Right lobe of liver (tissue), 4 donors: ENCODE measurements around the gene ADAMTS2.

Source experiments
- POLR2A ChIP-seq: fragments of 450-650 bp; IDR thresholded peaks from one replicate; pipeline ENCODE4 v1.6.1; 2017; ENCODE audit warnings: antibody characterized with exemption, mild to moderate bottlenecking
- TF ChIP-seq, protein P1 (sequence below), 4 donors: fragments of 200-600 bp in 3 of 4; fragments of 450-650 bp in 1 of 4; IDR thresholded peaks; one replicate each; pipeline versions ENCODE4 v1.5.1 to v1.8.0; 2016 to 2022; ENCODE audit warnings: antibody characterized with exemption in 4 of 4, mild to moderate bottlenecking in 2 of 4
- donor health status: DM: no; HTN: no; CAD: no.
- donor health status: DM: no; HTN: no; CAD: no.
- donor health status: DM: no; HTN: yes; CAD: no.

DNA sequence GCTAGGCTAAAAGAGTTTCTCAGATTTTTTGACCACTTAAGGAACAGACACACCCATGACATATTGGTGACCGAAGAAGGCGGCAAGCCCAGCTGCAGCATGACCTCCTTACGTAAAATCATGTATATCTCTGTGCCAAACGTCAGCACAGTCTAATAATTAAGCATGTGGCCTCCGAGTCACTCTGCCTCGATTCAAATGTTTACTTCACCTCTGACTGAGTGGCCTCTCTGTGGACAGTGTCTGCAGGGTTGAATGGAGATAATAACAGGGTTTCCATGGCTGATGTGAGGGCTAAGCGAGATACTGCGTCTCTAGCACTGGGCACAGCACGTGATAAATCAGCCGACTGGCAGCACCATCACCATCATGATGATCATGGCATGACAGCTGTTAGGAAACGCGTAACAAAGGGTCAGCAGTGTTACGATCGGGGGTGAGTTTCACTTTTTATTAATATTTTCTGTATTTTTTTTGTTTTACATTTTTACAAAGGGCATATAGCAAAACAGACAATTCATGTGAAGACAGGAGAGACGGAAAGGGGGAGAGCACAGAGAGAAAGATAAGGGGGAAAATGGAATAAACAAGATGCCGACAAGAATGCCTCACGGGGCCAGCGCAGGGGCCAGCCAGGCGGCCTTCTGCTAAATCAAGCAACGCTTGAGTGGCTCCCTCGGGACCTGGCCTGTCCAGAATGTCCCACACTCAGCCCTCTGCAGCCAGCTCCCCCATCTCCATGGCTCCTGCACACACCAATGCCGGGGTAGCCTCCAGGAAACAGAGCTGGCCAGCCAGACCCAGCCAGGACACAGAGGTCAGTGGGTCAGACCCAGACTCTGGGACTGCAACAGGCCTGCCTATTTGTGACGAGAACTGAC is 60.3 kb downstream of the ADAMTS2 start:
- no peak for TF ChIP-seq POLR2A
- TF ChIP-seq, protein P1, sequence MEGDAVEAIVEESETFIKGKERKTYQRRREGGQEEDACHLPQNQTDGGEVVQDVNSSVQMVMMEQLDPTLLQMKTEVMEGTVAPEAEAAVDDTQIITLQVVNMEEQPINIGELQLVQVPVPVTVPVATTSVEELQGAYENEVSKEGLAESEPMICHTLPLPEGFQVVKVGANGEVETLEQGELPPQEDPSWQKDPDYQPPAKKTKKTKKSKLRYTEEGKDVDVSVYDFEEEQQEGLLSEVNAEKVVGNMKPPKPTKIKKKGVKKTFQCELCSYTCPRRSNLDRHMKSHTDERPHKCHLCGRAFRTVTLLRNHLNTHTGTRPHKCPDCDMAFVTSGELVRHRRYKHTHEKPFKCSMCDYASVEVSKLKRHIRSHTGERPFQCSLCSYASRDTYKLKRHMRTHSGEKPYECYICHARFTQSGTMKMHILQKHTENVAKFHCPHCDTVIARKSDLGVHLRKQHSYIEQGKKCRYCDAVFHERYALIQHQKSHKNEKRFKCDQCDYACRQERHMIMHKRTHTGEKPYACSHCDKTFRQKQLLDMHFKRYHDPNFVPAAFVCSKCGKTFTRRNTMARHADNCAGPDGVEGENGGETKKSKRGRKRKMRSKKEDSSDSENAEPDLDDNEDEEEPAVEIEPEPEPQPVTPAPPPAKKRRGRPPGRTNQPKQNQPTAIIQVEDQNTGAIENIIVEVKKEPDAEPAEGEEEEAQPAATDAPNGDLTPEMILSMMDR (IDR thresholded peaks at IDR 0.05), result no peak
